Spleen (tissue), 7 donors: ENCODE measurements around the gene GSS.

Source experiments
- CTCF ChIP-seq, 11 experiments: fragments of 200-600 bp in 7 of 11; fragments of 450-650 bp in 4 of 11; sonication (generic) in 4 of 11; IDR thresholded peaks in 8 of 11; conservative IDR thresholded peaks in 3 of 11; 1 replicate in 7 of 11; 2 replicates in 4 of 11; pipeline versions ENCODE4 v1.4.0 to v1.8.0; 2016 to 2021; ENCODE audit warnings: antibody characterized with exemption in 11 of 11, inconsistent platforms in 4 of 11, mild to moderate bottlenecking in 1 of 11
- POLR2A ChIP-seq, 3 donors: fragments of 450-650 bp; IDR thresholded peaks; one replicate each; pipeline ENCODE4 v1.5.1; 2017; ENCODE audit warnings: antibody characterized with exemption in 3 of 3, mild to moderate bottlenecking in 1 of 3
- POLR2AphosphoS5 ChIP-seq, 3 donors: sonication (generic); formaldehyde crosslinking; IDR thresholded peaks; one replicate each; pipeline ENCODE4 v1.5.1; 2017; ENCODE audit warnings: antibody characterized with exemption in 3 of 3
- donor health status: DM: no; HTN: no; CAD: no; lungs with moderate emphysema.
- donor health status: DM: no; HTN: no; CAD: no.
- donor health status: DM: no; HTN: no; CAD: no.

GRCh38 chr20:34951252-34951651 is 4.4 kb downstream of the GSS start:
- TF ChIP-seq POLR2AphosphoS5 (IDR thresholded peaks at IDR 0.05) (no peak), CTCF (IDR thresholded peaks at IDR 0.05 in 8 of 11, conservative IDR thresholded peaks at IDR 0.05 in 3 of 11) (no peak), POLR2A (IDR thresholded peaks at IDR 0.05) (no peak)
